HG03064 (cell line): ENCODE results near the gene COQ7.
A peak's percentile ranks its signal among the peaks of the same experiment; 100 is the strongest.

Source experiments
- ATAC-seq: cut with Tn5 transposase; IDR thresholded peaks from one replicate; pipeline ENCODE4 v1.9.1; 2021; ENCODE audit warnings: low read depth; ENCODE audit not compliant: unreplicated experiment

The COQ7 gene

GRCh38 chr16:19067349-19068236, at the start of gene COQ7:
Gene COQ7 (plus strand): TSS chr16:19067614. CDS start chr16:19067665, 51 bp downstream.
- ATAC-seq, result peak; percentile 88

DNA sequence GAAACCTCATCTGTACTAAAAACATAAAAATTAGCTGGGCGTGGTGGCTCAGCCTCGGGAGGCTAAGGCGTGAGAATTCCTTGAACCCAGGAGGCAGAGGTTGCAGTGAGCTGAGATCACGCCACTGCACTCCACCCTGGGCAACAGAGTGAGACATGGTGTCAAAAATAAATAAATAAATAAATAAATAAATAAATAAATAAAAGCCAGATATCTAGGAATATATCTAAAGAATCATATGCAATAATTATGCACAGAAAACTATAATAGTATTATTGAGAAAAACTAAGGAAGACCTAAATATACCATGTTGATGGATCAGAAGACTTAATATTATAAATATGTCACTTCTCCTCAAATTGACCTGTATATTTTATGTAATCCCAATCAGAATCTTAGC, 46.7 kb upstream of the COQ7 start:
- ATAC-seq, result no peak

DNA sequence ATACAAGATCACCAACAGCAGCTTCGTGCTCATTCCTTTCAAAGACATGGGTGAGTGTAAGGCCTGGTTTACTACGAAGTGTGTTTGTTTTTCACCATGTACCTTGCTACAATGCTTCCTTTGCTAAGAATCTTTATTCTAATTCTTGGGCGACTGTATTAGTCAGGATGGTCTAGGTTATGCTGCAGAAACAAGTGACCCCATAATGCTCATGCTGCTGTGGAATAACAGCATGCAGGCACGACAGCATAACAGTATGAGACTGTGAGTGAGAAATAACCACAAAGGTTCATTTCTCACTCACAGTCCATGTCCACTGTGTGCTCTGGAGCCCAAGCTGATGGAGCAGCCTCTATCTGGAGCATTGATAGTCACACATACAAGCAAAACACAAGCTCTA, 45.7 kb upstream of the COQ7 start:
- ATAC-seq, result no peak

DNA sequence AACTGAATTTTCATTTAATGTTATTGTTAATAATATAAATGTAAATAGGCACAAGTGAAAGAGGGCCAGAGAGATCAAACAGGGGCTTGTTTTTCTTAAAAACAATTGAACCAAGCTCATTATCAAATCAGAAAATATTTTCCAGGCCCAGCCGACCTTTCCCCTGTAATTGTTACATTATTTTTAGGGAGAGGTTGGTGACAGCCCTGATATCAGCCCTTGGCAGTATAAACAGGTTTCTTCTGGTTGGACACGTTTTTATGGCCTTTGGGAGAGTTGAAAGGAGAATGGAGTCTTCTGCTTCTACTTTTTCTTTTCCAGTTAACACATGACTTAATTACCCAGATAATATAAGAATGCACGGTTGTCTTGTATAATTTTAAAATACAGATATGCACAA, 40.0 kb upstream of the COQ7 start:
- ATAC-seq, result no peak

DNA sequence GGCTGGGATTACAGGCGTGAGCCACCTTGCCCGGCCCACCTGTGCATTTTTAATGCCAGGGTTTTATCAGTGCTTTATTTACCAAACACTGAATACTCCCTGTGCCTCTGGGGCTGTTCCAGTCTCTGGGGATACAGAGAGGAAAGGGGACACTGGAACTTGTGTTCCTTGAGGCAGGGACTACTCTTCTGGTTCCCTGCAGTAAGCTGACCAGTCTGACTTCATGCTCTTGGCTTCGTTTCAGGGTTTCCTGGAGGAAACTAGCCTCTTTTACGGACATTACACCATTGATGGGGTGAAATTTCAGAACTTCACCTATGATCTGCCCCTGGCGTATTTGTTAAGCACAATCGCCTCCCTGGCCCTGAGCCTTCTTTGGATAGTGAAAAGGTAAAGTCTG, 37.4 kb upstream of the COQ7 start:
- no peak for ATAC-seq

DNA sequence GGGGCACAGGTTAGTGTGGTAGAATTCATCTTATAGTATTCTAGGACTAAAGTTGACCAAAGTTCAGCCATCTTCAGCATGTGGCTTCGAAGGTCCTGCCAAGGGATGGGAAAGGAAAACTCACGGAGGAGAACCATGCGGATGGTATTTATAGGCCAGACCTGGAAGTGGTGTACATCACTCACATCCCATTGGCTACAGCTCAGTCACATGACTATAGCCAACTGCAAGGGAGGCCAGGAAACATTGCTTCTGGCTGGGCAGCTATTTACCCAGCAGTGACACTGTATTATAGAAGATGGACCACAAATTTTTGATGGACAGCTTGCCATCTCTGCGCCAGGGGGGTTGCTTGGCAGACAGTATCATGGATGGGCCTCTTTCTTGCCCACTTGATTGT, 35.7 kb upstream of the COQ7 start:
- ATAC-seq, result no peak

- ATAC-seq, result no peak
These were observed 33.7 kb upstream of the COQ7 start for GRCh38 chr16:19033761-19034160.

- ATAC-seq, result no peak
These were observed 27.0 kb upstream of the COQ7 start for GRCh38 chr16:19040400-19040799.

DNA sequence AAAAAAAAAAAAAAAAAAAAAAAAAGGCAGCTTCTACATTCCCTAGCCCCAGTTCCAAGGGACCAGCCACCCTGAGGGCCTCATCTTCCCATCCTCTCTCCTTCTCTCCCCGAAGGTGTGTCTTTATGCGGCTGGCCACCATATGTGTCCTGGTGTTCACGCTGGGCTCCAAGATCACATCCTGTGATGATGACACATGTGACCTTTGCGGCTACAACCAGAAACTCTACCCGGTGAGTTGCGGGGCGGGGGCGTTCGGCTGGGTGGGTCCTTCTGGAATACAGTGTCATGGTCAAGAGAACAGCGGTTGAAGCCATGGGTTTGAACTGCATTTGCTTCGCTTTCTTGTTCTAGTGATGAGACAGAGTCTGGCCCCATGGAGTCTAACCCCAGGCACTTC, 22.6 kb upstream of the COQ7 start:
- no peak for ATAC-seq

DNA sequence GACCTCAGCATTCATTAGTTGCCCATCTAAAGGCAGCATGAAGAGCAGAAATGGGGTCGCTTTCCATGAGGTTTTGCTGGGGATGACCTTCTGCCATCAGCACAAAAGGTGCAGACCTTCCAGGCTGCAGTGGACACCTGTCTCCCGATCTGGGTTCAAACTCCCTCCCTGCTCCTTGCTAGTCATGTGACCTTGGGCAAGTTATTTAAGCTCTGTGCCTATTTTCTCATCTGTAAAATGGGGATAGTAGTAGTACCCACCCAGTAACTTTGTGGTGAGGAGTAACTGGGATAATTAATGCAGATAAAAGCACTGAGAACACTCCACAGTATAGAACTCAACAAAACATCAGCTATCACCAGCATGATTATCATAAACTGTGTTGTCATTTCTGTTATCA, 21.4 kb upstream of the COQ7 start:
- no peak for ATAC-seq

GRCh38 chr16:19062706-19063105, 4.7 kb upstream of the COQ7 start:
- ATAC-seq, result no peak

- no peak for ATAC-seq
These were observed 446 bp upstream of the COQ7 start for GRCh38 chr16:19066988-19067348.

DNA sequence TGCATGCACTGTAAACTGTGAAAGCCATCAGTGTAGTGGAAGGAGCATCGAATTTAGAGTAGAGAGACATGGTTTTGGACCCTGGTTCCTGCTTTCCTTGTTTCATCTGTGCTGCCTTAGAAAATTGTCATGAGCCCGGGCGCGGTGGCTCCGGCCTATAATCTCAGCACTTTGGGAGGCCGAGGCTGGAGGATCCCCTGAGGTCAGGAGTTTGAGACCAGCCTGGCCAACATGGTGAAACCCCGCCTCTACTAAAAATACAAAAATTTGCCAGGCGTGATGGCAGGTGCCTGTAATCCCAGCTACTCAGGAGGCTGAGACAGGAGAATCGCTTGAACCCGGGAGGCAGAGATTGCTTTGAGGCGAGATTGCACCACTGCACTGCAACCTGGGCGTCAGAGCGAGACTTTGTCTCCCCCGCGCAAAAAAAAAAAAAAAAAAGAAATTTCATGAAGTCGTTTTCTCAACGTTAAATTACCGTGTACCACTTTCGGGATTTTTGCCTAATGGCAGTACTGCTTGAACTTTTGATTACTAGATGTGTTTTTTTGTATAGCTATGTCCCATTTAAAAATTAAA, 912 bp downstream of the COQ7 start:
- ATAC-seq, result no peak

GRCh38 chr16:19071811-19072777, 4.7 kb downstream of the COQ7 start:
- ATAC-seq, result no peak

- ATAC-seq, result no peak
These were observed 5.9 kb downstream of the COQ7 start for GRCh38 chr16:19073344-19073743.

GRCh38 chr16:19073863-19074262, 6.4 kb downstream of the COQ7 start:
- no peak for ATAC-seq

GRCh38 chr16:19075511-19075910, 8.1 kb downstream of the COQ7 start:
- ATAC-seq, result no peak

GRCh38 chr16:19077879-19078278, 10.5 kb downstream of the COQ7 start:
- ATAC-seq, result no peak

DNA sequence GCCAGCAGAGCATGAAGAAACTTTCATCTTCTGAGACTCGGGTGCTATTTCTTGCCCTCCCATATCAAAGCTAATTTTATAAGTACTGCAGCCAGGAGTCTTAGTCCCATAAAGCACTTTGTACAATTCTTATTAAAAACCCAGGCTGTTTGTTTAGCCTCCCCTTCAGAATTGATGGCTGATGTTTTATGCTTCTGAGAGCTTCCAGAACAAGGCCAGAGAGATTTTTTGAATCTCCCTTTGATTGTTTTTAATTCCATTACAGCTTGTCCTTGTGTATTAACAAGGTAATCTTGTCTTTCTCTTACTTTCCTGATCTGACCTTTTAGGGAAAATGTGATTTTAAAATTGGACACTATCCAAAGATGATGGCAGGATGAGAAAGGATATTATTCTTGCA, 16.3 kb downstream of the COQ7 start:
- ATAC-seq, result no peak

DNA sequence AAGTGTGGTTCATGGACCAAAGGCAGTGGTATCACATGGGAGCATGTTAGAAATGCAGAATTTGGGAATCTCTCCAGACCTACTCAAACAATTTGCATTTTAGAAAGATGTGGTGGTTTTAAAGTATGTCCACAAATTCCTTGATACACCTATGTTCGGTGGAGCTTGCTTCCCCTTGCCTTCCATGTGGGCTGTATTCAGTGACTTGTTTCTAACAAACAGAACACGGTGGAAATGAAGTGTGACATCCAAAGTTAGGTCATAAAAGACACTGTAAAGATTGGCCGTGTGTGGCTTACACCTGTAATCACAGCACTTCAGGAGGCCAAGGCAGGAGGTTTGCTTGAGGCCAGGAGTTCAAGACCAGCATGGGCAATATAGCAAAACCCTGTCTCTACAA, 16.7 kb downstream of the COQ7 start:
- ATAC-seq, result no peak

GRCh38 chr16:19084879-19085278, 17.5 kb downstream of the COQ7 start:
- ATAC-seq, result no peak
